CD4-positive, alpha-beta memory T cell (primary cell): Measurements from ENCODE around the gene FHDC1. TPM values are rescaled to one million over a fixed set of nuclear protein-coding genes. Genes with fewer than 3 reads are reported as not detected.

Source experiments
- CTCF ChIA-PET: fragments of 350-600 bp; sonication (Branson Sonifier 250); formaldehyde crosslinking; loops from one replicate; lab custom pipeline; 2021; ENCODE audit warnings: inconsistent platforms; ENCODE audit not compliant: partially characterized antibody; lab: Charles Lee
- POLR2A ChIA-PET: fragments of 350-600 bp; sonication (Branson Sonifier 250); formaldehyde crosslinking; loops from one replicate; lab custom pipeline; 2021; ENCODE audit not compliant: partially characterized antibody; lab: Charles Lee
- DNase-seq, 5 donors: peaks; one replicate each; pipeline versions ENCODE4 v3.0.0 to v3.0.0-alpha.2; 2020 to 2022; ENCODE audit warnings: mixed read lengths in 1 of 5
- H3K27ac ChIP-seq: one replicate; pipeline ENCODE4 v1.7.0; 2013; ENCODE audit warnings: low read depth, low read length
- H3K27me3 ChIP-seq: 2 replicates; pipeline ENCODE4 v1.7.0; 2013; ENCODE audit warnings: mild to moderate bottlenecking, low read length, moderate library complexity; ENCODE audit not compliant: insufficient read depth
- H3K36me3 ChIP-seq: 2 replicates; pipeline ENCODE4 v1.7.0; 2013; ENCODE audit warnings: mild to moderate bottlenecking, low read length, moderate library complexity; ENCODE audit not compliant: insufficient read depth
- H3K4me1 ChIP-seq: 2 replicates; pipeline ENCODE4 v1.7.0; 2013; ENCODE audit warnings: mild to moderate bottlenecking, low read length, moderate library complexity; ENCODE audit not compliant: insufficient read depth
- H3K4me3 ChIP-seq, 2 donors: one replicate each; pipeline ENCODE4 v1.7.0; 2013; ENCODE audit warnings: low read length in 2 of 2, mild to moderate bottlenecking in 1 of 2
- H3K9me3 ChIP-seq, 2 donors: one replicate each; pipeline ENCODE4 v1.7.0; 2013; ENCODE audit warnings: low read length in 2 of 2, control low read depth in 1 of 2; ENCODE audit not compliant: control insufficient read depth in 1 of 2
- H3K27ac Mint-ChIP-seq, 7 donors: one replicate each; pipeline ENCODE4 v1.8.0; 2020 to 2021; ENCODE audit warnings: mixed read lengths in 7 of 7, mild to moderate bottlenecking in 6 of 7, inconsistent platforms in 3 of 7, moderate library complexity in 3 of 7
- H3K27me3 Mint-ChIP-seq, 2 donors: one replicate each; pipeline ENCODE4 v1.8.0; 2020 to 2021; ENCODE audit warnings: mixed read lengths in 2 of 2
- H3K36me3 Mint-ChIP-seq, 2 donors: one replicate each; pipeline ENCODE4 v1.8.0; 2020 to 2021; ENCODE audit warnings: mixed read lengths in 2 of 2, inconsistent platforms in 1 of 2, mild to moderate bottlenecking in 1 of 2
- H3K4me1 Mint-ChIP-seq, 4 donors: one replicate each; pipeline ENCODE4 v1.8.0; 2020 to 2021; ENCODE audit warnings: mixed read lengths in 4 of 4, mild to moderate bottlenecking in 1 of 4
- H3K4me3 Mint-ChIP-seq, 8 donors: one replicate each; pipeline ENCODE4 v1.8.0; 2020 to 2021; ENCODE audit warnings: mixed read lengths in 8 of 8, mild to moderate bottlenecking in 7 of 8, moderate library complexity in 6 of 8, inconsistent platforms in 3 of 8
- H3K9me3 Mint-ChIP-seq, 8 donors: one replicate each; pipeline ENCODE4 v1.8.0; 2020 to 2021; ENCODE audit warnings: mixed read lengths in 8 of 8, mild to moderate bottlenecking in 5 of 8, inconsistent platforms in 3 of 8, moderate library complexity in 1 of 8
- intact Hi-C: fragments of 100-400 bp; cut with micrococcal nuclease; formaldehyde crosslinking; loops from one replicate; pipeline ENCODE4 v1.15.1; 2023
- polyA plus RNA-seq, 2 donors: library from polyadenylated mRNA; unstranded; fragments of 300-500 nt; fragmentation: Illumina TruSeq; gene quantifications; one replicate each; pipeline ENCODE4 v1.2.3, GENCODE V29; 2021
- total RNA-seq, 2 experiments: library from RNA; stranded (reverse); gene quantifications; one replicate each; pipeline ENCODE4 v1.2.3, GENCODE V29; 2021

Gene FHDC1
- total and polyA plus RNA-seq, 4 experiments from 2014 or later = 0.03 to 0.29 (median 0.11) TPM; not detected in 1

GRCh38 chr4:152941411-152941810, 5.3 kb downstream of the FHDC1 start:
- Mint-ChIP-seq H3K36me3 (peaks cover 0 to 4% of the 10 kb centered on the region in 2 donors), H3K4me1 (peaks cover 5 to 13% (median 10%) of the 10 kb centered on the region in 4 donors), H3K9me3 (peaks cover 0 to 2% (median 0%) of the 10 kb centered on the region in 8 donors), H3K27me3 (peaks cover 29 to 30% of the 10 kb centered on the region in 2 donors), H3K27ac (no peak overlapping the region), H3K4me3 (no peak overlapping the region)
- Histone ChIP-seq H3K27ac (no peak overlapping the region), H3K4me1 (peaks cover 7% of the 10 kb centered on the region), H3K36me3 (no peaks in the 10 kb centered on the region), H3K9me3 (no peaks in the 10 kb centered on the region), H3K27me3 (peaks cover 22% of the 10 kb centered on the region), H3K4me3 (no peak overlapping the region)
- DNase-seq = no peak
- ChIA-PET POLR2A (no interaction called here), CTCF (interaction anchor here (1.6 kb wide), 1 partner anchor 9 kb away, joined by 3 read pairs; no protein-coding TSS in a partner anchor)
- intact Hi-C loops = no loop called here

GRCh38 chr4:152942346-152942745, 6.2 kb downstream of the FHDC1 start:
- Histone ChIP-seq H3K4me3 (no peak overlapping the region), H3K27me3 (peaks cover 22% of the 10 kb centered on the region), H3K36me3 (no peaks in the 10 kb centered on the region), H3K4me1 (peaks cover 7% of the 10 kb centered on the region), H3K27ac (no peak overlapping the region), H3K9me3 (no peaks in the 10 kb centered on the region)
- Mint-ChIP-seq H3K9me3 (peaks cover 0 to 2% (median 0%) of the 10 kb centered on the region in 8 donors), H3K27ac (no peak overlapping the region), H3K36me3 (peaks cover 0 to 4% of the 10 kb centered on the region in 2 donors), H3K4me3 (no peak overlapping the region), H3K4me1 (peaks cover 5 to 13% (median 10%) of the 10 kb centered on the region in 4 donors), H3K27me3 (peaks cover 29 to 30% of the 10 kb centered on the region in 2 donors)
- intact Hi-C loops = no loop called here
- DNase-seq = no peak
- POLR2A ChIA-PET = no interaction called here
- CTCF ChIA-PET = no interaction called here

- Histone ChIP-seq H3K9me3 (no peaks in the 10 kb centered on the region), H3K4me1 (no peaks in the 10 kb centered on the region), H3K27ac (no peak overlapping the region), H3K27me3 (peaks cover 17% of the 10 kb centered on the region), H3K4me3 (no peak overlapping the region), H3K36me3 (no peaks in the 10 kb centered on the region)
- Mint-ChIP-seq H3K27ac (no peak overlapping the region), H3K27me3 (peaks cover 23 to 24% of the 10 kb centered on the region in 2 donors), H3K4me3 (no peak overlapping the region), H3K4me1 (peaks cover 0 to 5% (median 1%) of the 10 kb centered on the region in 4 donors), H3K36me3 (peaks cover 0 to 4% of the 10 kb centered on the region in 2 donors), H3K9me3 (peaks cover 0 to 2% (median 0%) of the 10 kb centered on the region in 8 donors)
- intact Hi-C loops = no loop called here
- DNase-seq = no peak
- POLR2A ChIA-PET = no interaction called here
- CTCF ChIA-PET = interaction anchor here (1.2 kb wide), 1 partner anchor 184 kb away, joined by 4 read pairs; no protein-coding TSS in a partner anchor
These were observed 7.5 kb downstream of the FHDC1 start for GRCh38 chr4:152943672-152944071.

GRCh38 chr4:152944666-152945320, 8.7 kb downstream of the FHDC1 start:
- H3K36me3 Mint-ChIP-seq = peaks cover 0 to 4% of the 10 kb centered on the region in 2 donors
- Histone ChIP-seq H3K4me3 (no peak overlapping the region), H3K36me3 (no peaks in the 10 kb centered on the region), H3K9me3 (no peaks in the 10 kb centered on the region), H3K27me3 (peaks cover 6% of the 10 kb centered on the region), H3K4me1 (no peaks in the 10 kb centered on the region), H3K27ac (no peak overlapping the region)
- POLR2A ChIA-PET = no interaction called here
- intact Hi-C loops = no loop called here
- peaks cover 0 to 2% (median 0%) of the 10 kb centered on the region in 4 donors for H3K4me1 Mint-ChIP-seq
- H3K9me3 Mint-ChIP-seq = no peaks in the 10 kb centered on the region
- CTCF ChIA-PET = no interaction called here
- H3K27ac Mint-ChIP-seq = no peak overlapping the region
- peaks cover 13 to 17% of the 10 kb centered on the region in 2 donors for H3K27me3 Mint-ChIP-seq
- DNase-seq = no peak
- no peak overlapping the region for H3K4me3 Mint-ChIP-seq

GRCh38 chr4:152945639-152946038, 9.5 kb downstream of the FHDC1 start:
- Mint-ChIP-seq H3K36me3 (peaks cover 0 to 4% of the 10 kb centered on the region in 2 donors), H3K9me3 (no peaks in the 10 kb centered on the region), H3K27me3 (peaks cover 11 to 16% of the 10 kb centered on the region in 2 donors), H3K27ac (no peak overlapping the region), H3K4me1 (peaks cover 0 to 2% (median 0%) of the 10 kb centered on the region in 4 donors), H3K4me3 (no peak overlapping the region)
- Histone ChIP-seq H3K27ac (no peak overlapping the region), H3K4me3 (no peak overlapping the region), H3K4me1 (no peaks in the 10 kb centered on the region), H3K9me3 (no peaks in the 10 kb centered on the region), H3K27me3 (no peaks in the 10 kb centered on the region), H3K36me3 (no peaks in the 10 kb centered on the region)
- CTCF ChIA-PET = no interaction called here
- intact Hi-C loops = no loop called here
- POLR2A ChIA-PET = no interaction called here
- DNase-seq = no peak

DNA sequence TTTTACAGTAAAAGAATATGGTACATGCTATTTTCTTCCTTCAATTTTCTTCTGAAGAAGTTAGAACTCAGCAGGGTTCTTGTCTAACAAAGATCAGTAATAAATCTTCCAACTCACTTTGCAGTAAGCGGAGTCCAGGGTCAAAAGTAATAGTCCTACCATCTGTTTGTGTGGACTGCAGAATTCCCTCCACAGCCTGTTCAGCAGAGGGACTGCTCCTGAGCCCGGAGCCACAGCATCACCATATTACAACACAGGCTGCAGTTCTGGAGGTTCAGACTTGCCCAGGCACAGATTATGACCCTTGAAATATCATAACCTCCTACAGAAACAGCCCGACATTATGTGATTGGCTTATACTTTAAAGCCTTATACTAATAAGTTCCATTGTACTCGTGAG, 10.3 kb downstream of the FHDC1 start:
- no peak overlapping the region for H3K4me3 ChIP-seq
- no peak for DNase-seq
- Mint-ChIP-seq H3K27ac (no peak overlapping the region), H3K4me3 (no peak overlapping the region), H3K4me1 (peaks cover 0 to 2% (median 0%) of the 10 kb centered on the region in 4 donors), H3K9me3 (no peaks in the 10 kb centered on the region), H3K27me3 (peaks cover 17% of the 10 kb centered on the region in 2 donors), H3K36me3 (peaks cover 0 to 4% of the 10 kb centered on the region in 2 donors)
- H3K36me3 ChIP-seq = no peaks in the 10 kb centered on the region
- ChIA-PET CTCF (no interaction called here), POLR2A (no interaction called here)
- no peaks in the 10 kb centered on the region for H3K9me3 ChIP-seq
- intact Hi-C loops = no loop called here
- no peak overlapping the region for H3K27ac ChIP-seq
- no peaks in the 10 kb centered on the region for H3K4me1 ChIP-seq
- no peaks in the 10 kb centered on the region for H3K27me3 ChIP-seq

DNA sequence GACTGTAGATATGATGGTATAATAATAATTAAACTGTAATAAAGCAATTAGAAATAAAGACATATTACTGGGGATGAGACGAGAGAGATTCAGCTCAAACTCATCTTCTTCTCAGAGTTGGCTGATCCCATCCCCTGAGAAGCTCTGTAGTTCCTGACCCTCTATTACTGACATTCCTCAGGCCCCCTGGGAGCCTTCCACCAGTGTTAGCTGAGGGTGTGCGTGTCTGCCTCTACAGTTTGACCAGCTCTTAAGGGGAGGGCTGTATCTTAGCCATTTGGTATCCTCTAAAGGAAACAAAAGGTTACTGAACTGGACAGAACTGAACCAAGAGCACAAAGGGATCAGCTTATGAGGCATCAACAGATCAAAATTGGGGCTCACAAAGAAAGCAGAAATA, 11.2 kb downstream of the FHDC1 start:
- Mint-ChIP-seq H3K4me1 (peaks cover 0 to 2% (median 0%) of the 10 kb centered on the region in 4 donors), H3K9me3 (no peaks in the 10 kb centered on the region), H3K36me3 (peaks cover 0 to 4% of the 10 kb centered on the region in 2 donors), H3K27ac (no peak overlapping the region), H3K27me3 (peaks cover 13 to 14% of the 10 kb centered on the region in 2 donors), H3K4me3 (no peak overlapping the region)
- DNase-seq = no peak
- Histone ChIP-seq H3K9me3 (no peaks in the 10 kb centered on the region), H3K36me3 (no peaks in the 10 kb centered on the region), H3K27ac (no peak overlapping the region), H3K4me3 (no peak overlapping the region), H3K27me3 (no peaks in the 10 kb centered on the region), H3K4me1 (no peaks in the 10 kb centered on the region)
- intact Hi-C loops = no loop called here
- CTCF ChIA-PET = no interaction called here
- POLR2A ChIA-PET = no interaction called here
